Endodermal cell (in vitro differentiated cells): ENCODE measurements around the gene ASS1. TPM values are rescaled to one million over a fixed set of nuclear protein-coding genes. Genes with fewer than 3 reads are reported as not detected.
A peak's percentile ranks its signal among the peaks of the same experiment; 100 is the strongest.

Experiments used
- DNase-seq: peaks from one replicate; pipeline ENCODE4 v3.0.0-alpha.2; 2017
- H3K27ac ChIP-seq: 2 replicates; pipeline ENCODE4 v1.5.1; 2013; ENCODE audit warnings: mild to moderate bottlenecking, low read depth, low read length, moderate library complexity
- H3K27me3 ChIP-seq: 2 replicates; pipeline ENCODE4 v1.6.1; 2013; ENCODE audit warnings: mild to moderate bottlenecking, low read length, moderate library complexity; ENCODE audit not compliant: insufficient read depth, control insufficient read depth, poor library complexity, severe bottlenecking
- H3K36me3 ChIP-seq: 2 replicates; pipeline ENCODE4 v1.7.0; 2013; ENCODE audit warnings: mild to moderate bottlenecking, low read length, moderate library complexity; ENCODE audit not compliant: control insufficient read depth, insufficient read depth
- H3K4me1 ChIP-seq: one replicate; pipeline ENCODE4 v1.7.0; 2013; ENCODE audit warnings: low read length; ENCODE audit not compliant: control insufficient read depth, insufficient read depth
- H3K4me3 ChIP-seq: 2 replicates; pipeline ENCODE4 v1.5.1; 2013; ENCODE audit warnings: mild to moderate bottlenecking, low read length, moderate library complexity
- H3K9ac ChIP-seq: 2 replicates; pipeline ENCODE4 v1.6.1; 2013; ENCODE audit warnings: mild to moderate bottlenecking, low read length, moderate library complexity; ENCODE audit not compliant: poor library complexity, severe bottlenecking; ENCODE audit errors: extremely low read depth
- H3K9me3 ChIP-seq: 2 replicates; pipeline ENCODE4 v1.6.1; 2013; ENCODE audit warnings: mild to moderate bottlenecking, low read length, moderate library complexity; ENCODE audit not compliant: control insufficient read depth
- H3K27ac Mint-ChIP-seq: 2 replicates; pipeline ENCODE4 v1.8.0; 2020; ENCODE audit warnings: mixed read lengths
- H3K27me3 Mint-ChIP-seq: 2 replicates; pipeline ENCODE4 v1.8.0; 2021; ENCODE audit warnings: mild to moderate bottlenecking, mixed read lengths; ENCODE audit not compliant: insufficient read depth
- H3K36me3 Mint-ChIP-seq: 2 replicates; pipeline ENCODE4 v1.8.0; 2020; ENCODE audit warnings: low read depth, mixed read lengths
- H3K4me1 Mint-ChIP-seq: 2 replicates; pipeline ENCODE4 v1.8.0; 2020; ENCODE audit warnings: mixed read lengths
- H3K4me3 Mint-ChIP-seq: 2 replicates; pipeline ENCODE4 v1.8.0; 2020; ENCODE audit warnings: mild to moderate bottlenecking, moderate library complexity, mixed read lengths
- H3K9me3 Mint-ChIP-seq: 2 replicates; pipeline ENCODE4 v1.8.0; 2020; ENCODE audit warnings: mild to moderate bottlenecking, mixed read lengths
- CTCF ChIP-seq: fragments of 200-600 bp; sonication (generic); conservative IDR thresholded peaks from 2 replicates; pipeline ENCODE4 v1.5.0; 2021; ENCODE audit warnings: antibody characterized with exemption, mild to moderate bottlenecking
- WGBS, 2 experiments: methylation state at CpG; one replicate each; pipeline versions ENCODE4 v1.1.5 to v1.1.7; 2013; ENCODE audit warnings: missing lambda C conversion rate in 2 of 2, mixed read lengths in 1 of 2; ENCODE audit not compliant: insufficient coverage in 1 of 2, insufficient read length in 1 of 2; 5-methylcytosine and 5-hydroxymethylcytosine counted together
- total RNA-seq, 2 donors: library from RNA; stranded (reverse); fragmentation: NEBNext Ultra II Directional in 1 of 2; extraction: Animal tissue kit (Norgen Biotek cat#: 25700) in 1 of 2; gene quantifications; 2 replicates in 1 of 2; 3 replicates in 1 of 2; pipeline ENCODE4 v1.2.1, GENCODE V29; 2021

ASS1 gene
- total RNA-seq, 2 donors from 2014 or later, result 30.9 to 57.2 TPM

GRCh38 chr9:130543859-130544258, 99.1 kb downstream of the ASS1 start:
- no peak overlapping the region for H3K4me3 Mint-ChIP-seq
- Histone ChIP-seq H3K36me3 (no peaks in the 10 kb centered on the region), H3K9ac (no peak overlapping the region), H3K9me3 (peaks cover 3% of the 10 kb centered on the region), H3K27me3 (peaks cover 3% of the 10 kb centered on the region), H3K27ac (no peak overlapping the region), H3K4me1 (no peaks in the 10 kb centered on the region), H3K4me3 (no peak overlapping the region)
- no peak overlapping the region for H3K27ac Mint-ChIP-seq
- TF ChIP-seq CTCF, result no peak
- no peaks in the 10 kb centered on the region for H3K36me3 Mint-ChIP-seq
- H3K27me3 Mint-ChIP-seq, result peaks cover 15% of the 10 kb centered on the region
- no peak for DNase-seq
- WGBS, 2 experiments, result 67 to 85% methylated on average over 4 to 6 of the region's 6 CpGs
- peaks cover 6% of the 10 kb centered on the region for H3K9me3 Mint-ChIP-seq
- no peaks in the 10 kb centered on the region for H3K4me1 Mint-ChIP-seq

GRCh38 chr9:130544364-130544763, 99.6 kb downstream of the ASS1 start:
- no peaks in the 10 kb centered on the region for H3K4me1 ChIP-seq
- WGBS, 2 experiments, result 75 to 76% methylated on average over 2 to 9 of the region's 9 CpGs
- H3K4me3 ChIP-seq, result no peak overlapping the region
- no peaks in the 10 kb centered on the region for H3K36me3 Mint-ChIP-seq
- H3K4me1 Mint-ChIP-seq, result no peaks in the 10 kb centered on the region
- H3K9ac ChIP-seq, result no peak overlapping the region
- peak; percentile 52 for DNase-seq
- H3K27ac ChIP-seq, result no peak overlapping the region
- H3K4me3 Mint-ChIP-seq, result no peak overlapping the region
- peaks cover 11% of the 10 kb centered on the region for H3K9me3 Mint-ChIP-seq
- peaks cover 8% of the 10 kb centered on the region for H3K9me3 ChIP-seq
- peaks cover 16% of the 10 kb centered on the region for H3K27me3 Mint-ChIP-seq
- no peak for TF ChIP-seq CTCF
- no peaks in the 10 kb centered on the region for H3K27me3 ChIP-seq
- no peaks in the 10 kb centered on the region for H3K36me3 ChIP-seq
- no peak overlapping the region for H3K27ac Mint-ChIP-seq

- Histone ChIP-seq H3K4me1 (no peaks in the 10 kb centered on the region), H3K9me3 (peaks cover 13% of the 10 kb centered on the region), H3K9ac (no peak overlapping the region), H3K4me3 (no peak overlapping the region), H3K27me3 (no peaks in the 10 kb centered on the region), H3K27ac (no peak overlapping the region), H3K36me3 (no peaks in the 10 kb centered on the region)
- WGBS, 2 experiments, result 92 to 96% methylated on average over 3 to 6 of the region's 6 CpGs
- peaks cover 3% of the 10 kb centered on the region for H3K27me3 Mint-ChIP-seq
- TF ChIP-seq CTCF, result no peak
- H3K4me3 Mint-ChIP-seq, result no peak overlapping the region
- H3K9me3 Mint-ChIP-seq, result peaks cover 20% of the 10 kb centered on the region
- H3K36me3 Mint-ChIP-seq, result no peaks in the 10 kb centered on the region
- no peak for DNase-seq
- H3K4me1 Mint-ChIP-seq, result no peaks in the 10 kb centered on the region
- no peak overlapping the region for H3K27ac Mint-ChIP-seq
Observed at GRCh38 chr9:130548103-130548502, 103.3 kb downstream of the ASS1 start.
